Jurkat, Clone E6-1 (cell line): ENCODE data around the gene PDE4D.

Experiments
- DNase-seq: peaks from one replicate; pipeline ENCODE4 v3.0.0-alpha.2; 2011; ENCODE audit warnings: low read depth, low spot score
- H3K4me3 ChIP-seq: 2 replicates; pipeline ENCODE4 v1.5.1; 2011; ENCODE audit warnings: mild to moderate bottlenecking, low read length, control low read depth, moderate library complexity

PDE4D gene

DNA sequence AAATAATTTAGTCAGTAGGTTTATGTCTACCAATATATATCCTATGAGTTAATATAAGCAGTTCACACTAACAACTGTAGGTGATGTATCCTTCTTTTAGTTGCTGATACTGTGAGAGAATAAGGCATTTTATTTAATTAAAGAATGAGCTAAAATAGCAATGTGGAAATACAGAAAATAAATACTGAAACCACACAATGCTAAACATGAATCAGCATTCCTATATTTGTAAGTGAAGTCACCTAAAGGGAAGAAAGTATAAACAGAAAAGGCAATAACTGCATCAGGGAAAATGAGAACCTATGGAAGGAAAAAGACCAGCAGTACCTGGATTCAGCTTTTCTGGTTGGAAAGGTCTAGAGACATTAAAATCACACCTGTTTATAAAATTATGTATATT lies 336.0 kb downstream of the PDE4D start:
- DNase-seq = no peak
- no peak overlapping the region for H3K4me3 ChIP-seq

DNA sequence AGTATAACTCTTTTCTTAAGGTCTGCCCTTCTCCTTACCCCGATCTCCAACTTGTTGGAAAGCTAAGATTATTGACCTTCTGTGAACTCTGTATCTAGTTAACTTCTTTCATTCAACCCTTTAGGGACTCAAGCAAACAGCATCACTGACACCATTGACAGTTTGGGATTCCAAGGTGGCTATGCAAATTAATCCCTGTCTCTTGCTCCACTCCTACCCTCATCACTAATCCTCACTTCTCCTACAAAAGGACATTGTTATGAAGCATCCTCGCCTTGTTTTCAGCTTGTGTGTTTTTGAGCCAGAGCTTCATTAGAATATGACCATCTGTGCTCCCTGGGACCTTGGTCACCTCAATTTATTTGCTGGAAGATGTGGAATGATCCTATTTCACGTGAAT lies 337.9 kb downstream of the PDE4D start:
- H3K4me3 ChIP-seq = no peak overlapping the region
- DNase-seq = no peak

DNA sequence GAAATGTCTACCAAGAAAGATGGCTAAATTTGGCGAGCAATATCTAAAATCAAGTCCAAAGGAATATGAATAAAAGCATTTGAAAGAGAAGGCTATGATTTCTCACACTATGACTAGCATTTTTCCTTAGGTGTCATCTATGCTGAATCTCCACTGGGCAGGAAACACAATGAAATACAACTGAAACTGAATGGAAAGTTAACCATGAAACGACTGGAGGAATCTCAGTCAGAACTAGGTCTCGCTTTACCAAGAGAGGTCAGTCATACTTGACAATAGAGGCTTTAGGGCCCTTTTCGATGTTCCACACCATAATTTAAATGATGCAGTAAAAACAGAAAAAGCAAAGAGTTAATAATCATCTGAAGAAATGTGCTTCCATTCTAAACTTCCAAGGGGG lies 339.0 kb downstream of the PDE4D start:
- no peak for DNase-seq
- no peak overlapping the region for H3K4me3 ChIP-seq

DNA sequence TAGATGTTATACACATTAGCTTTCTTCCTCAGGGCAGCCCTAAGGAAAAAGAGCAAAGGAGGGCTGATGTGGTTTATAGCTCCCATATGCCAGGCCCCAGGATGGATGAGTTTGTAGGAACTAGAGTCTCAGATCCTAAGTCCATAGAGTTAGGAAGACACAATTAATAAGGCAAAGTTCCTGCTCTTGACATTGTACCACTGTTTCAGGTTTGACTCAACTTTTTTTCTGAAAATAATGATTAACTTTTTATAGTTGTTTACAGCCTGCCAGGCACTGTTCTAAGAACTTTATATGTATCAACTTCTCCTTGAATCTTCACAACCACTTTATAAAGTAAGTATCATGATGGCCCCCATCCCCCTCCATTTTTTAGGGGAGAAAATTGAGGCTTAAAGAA lies 339.5 kb downstream of the PDE4D start:
- no peak overlapping the region for H3K4me3 ChIP-seq
- no peak for DNase-seq

DNA sequence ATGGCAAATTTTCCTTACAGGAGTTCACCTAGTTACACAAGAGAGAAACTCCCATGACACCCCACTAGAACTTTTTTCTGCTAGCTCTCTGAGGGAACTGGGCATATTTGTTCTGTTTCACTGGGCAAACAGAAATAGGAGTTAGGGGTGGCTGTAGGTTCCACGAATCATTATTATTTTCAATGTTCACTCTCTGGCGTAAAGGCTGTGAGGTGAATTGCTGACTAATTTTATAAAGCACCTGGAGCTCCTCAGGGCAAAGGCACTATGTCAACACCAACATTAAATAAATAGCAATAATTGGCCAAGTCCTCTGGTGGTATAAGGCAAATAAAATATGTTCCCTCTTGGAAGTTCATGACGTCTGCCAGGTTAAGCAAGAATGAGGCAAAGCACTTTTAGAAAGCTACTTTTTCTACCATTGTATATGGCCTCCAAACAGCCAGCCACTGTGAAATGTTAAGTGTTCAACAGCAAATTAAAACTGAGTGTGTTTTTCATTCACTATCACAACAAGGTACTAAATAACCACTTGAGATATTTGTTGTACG lies 344.6 kb downstream of the PDE4D start:
- no peak for DNase-seq

DNA sequence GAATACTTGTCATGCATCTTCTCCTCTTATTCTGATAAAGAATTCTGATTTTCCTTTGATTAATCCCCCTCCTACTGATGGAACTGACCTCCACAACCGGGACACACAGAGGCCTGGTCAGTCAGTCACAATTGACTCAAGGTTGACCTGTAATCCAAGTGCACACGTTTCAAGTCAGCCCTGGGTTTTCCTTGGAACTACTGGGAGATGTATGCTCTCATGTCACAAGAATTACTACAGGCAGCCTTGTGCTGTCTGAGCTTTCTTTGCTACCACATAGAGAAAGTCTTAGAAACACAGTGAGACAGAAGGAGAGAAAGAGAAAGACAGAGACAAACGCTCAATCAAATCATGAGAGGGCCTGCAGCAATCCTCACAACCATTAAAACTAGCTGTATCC lies 345.8 kb downstream of the PDE4D start:
- no peak overlapping the region for H3K4me3 ChIP-seq
- no peak for DNase-seq

More for the DNA sequence above, 344.6 kb downstream of the PDE4D start:
- H3K4me3 ChIP-seq = no peak overlapping the region

DNA sequence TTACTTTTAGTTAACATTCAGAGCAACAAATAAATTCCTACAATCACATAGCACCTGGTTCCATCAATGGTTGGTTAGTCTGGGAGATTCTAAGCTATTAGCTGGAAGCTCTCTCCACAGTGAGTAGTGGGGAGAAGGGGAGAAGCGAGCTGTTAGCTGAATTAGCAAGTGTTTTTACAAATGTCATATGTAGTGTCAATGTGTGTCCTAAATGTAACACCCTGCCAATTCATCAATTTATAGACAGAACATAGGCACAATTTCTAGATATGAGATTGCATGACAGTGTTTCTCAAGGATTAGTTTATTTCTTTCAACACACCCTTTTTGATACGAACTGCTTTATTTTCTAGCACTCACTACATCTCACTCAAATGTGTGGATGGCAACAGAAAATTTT lies 349.0 kb downstream of the PDE4D start:
- no peak overlapping the region for H3K4me3 ChIP-seq
- DNase-seq = no peak

DNA sequence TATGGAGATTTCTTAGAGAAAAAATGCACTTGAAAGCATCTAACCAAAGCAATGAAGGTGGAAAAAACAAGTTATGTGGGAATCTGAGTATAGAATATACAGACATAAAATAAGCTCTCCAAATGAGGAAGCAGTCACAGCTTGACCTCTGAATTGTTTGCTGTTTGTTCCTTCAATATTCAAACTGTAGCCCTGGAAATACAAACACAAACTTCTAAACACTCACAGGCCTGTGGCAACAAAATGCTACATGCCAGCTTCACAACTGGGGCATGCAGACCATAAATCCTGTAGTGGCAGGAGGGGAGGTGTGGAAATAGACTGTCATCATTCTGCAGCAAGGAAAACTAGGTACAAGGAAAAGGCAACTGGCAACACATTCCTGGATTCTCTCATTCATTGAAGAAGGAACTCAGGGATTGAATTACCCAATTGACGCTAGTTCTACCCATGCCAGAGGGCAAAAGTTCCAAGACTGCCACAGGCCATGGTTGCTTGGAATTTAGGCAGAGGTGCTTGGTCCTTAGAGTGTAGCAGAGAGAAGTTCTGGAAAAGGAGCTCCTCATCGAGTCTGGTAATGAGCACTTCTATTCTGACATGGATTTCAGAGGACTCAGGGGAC lies 349.6 kb downstream of the PDE4D start:
- DNase-seq = no peak
- H3K4me3 ChIP-seq = no peak overlapping the region

DNA sequence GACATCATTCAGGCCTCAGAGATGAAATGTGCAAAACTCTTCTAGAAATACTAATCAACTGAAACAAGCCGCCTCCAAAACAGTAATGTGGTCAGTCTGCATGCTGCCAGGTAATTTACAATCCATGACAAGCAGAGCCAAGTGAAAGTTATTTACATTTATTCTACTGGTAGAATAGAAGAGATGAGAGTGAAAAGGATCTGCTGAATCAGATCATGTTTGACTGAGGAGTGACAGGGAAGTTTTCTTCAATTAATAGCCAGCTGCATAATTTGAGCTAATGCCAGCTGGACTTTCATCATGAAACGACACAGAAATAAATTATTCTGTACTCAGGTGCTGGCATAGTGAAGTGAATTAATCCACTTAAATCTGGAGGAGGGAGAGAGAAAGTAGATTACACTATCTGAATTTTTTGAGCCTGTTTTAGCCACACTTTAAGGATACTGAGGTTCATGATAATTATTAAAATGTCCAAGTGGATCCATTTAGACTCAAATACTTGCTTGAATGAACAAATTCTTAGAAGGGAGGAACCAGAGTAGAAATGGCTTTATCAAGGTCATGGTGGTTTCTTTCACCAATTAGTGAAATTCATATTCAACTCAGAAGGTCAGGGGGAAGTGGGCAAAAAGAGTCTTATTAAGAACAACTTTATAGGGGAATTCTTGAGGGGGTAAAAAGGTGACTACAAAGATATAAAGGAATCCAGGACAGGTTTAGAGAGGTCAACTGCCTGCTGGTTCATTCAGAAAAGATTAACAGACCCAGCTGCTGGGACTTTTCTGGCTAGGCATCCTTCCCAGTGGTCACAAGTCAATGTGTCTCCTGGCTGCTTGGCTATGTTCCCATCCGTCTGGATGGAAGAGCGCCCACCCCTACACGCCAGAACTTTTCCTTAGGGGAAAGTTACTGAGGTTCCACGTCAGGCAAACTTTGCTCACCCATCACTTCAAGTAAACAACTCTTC lies 350.4 kb downstream of the PDE4D start:
- no peak overlapping the region for H3K4me3 ChIP-seq
- no peak for DNase-seq

DNA sequence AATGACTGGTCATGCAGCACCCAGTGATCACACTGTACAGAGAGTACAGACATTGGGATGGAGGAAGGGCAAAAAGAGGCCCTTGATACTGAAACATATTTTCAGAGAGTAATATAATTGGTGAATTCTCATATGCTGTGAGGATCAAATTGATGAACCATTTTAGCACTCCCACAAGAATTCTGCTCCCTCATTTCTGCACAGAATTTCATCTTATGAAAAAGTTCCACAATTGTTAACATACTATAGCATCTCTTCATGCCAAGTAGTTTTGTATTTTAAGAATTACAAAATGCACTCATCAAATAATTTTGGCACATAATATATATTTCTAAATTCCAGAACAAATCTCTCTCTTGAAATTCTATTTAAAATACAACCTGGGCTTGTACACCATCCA lies 351.2 kb downstream of the PDE4D start:
- DNase-seq = no peak

DNA sequence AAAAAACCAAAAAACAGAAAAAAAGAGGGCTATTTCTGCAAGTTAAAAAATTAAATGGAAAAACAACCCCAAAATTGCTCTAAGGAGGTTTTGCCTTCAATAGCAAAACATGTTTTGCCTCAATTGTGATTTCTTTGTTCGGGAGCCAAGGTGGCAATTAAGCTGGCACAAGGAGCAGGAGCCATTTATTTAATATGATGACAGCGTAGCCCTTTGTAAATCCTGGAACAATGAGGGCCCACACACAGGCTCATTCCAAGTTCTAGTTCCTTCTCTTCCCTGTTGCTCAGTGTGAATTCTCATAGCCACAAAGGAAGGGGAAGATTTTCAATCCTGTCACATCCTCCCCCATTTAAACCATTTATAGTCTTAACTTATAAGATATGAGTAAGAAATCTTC lies 353.2 kb downstream of the PDE4D start:
- no peak for DNase-seq

More for the DNA sequence above, 351.2 kb downstream of the PDE4D start:
- H3K4me3 ChIP-seq = no peak overlapping the region

DNA sequence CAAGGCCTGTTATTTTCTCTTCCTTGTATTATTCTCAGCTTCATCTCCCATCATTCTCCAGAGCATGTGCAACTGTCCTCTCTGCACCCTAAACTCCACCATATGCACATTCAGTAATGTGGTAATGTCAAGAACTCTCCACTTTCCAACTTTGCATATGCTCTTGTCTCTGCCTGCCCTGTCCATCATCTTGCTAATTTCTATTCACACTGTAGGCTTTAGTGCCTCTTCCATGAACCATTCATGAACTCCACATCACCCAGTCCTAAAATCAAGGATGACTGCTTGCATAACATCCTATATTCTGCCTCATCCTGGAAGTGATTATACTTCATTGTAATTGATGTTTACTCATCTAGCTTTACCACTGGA lies 354.8 kb downstream of the PDE4D start:
- DNase-seq = no peak
- H3K4me3 ChIP-seq = no peak overlapping the region

More for the DNA sequence above, 353.2 kb downstream of the PDE4D start:
- H3K4me3 ChIP-seq = no peak overlapping the region

DNA sequence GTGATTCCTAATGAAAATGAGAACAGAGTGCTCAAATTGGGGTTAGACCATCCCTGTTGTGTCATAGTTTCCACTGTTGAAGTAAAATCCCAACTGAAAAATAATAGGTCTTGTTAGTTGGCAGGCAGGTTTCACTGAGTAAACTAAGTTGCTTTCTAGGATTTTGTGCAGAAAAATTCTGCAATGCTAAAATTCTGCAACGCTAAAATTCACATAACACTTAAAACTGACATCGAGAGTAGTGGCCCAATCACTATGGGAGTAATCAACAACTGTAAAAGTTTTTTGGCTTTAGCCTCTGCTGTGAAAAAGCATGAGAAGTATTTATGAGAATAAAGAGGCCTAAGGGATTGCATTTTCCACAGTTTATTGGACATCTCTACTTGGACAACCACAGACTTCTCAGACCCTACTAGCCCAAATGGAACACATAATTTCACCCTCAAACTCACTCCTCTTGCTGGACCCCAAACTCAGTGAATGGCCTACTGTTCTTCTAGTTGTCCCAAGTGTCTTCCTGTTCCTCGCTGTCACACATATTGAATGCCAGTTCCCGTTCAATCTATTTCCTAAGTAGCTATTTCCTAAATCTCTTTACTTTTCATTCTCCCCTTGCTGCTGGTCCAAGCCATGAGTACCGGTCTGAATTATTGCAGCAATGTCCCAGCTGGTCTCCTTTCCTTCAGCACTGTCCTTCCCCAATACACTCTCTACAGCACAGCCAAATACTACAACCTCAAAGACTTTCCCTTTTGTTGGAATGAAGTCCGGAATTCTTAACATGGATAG lies 355.4 kb downstream of the PDE4D start:
- DNase-seq = no peak
- no peak overlapping the region for H3K4me3 ChIP-seq

DNA sequence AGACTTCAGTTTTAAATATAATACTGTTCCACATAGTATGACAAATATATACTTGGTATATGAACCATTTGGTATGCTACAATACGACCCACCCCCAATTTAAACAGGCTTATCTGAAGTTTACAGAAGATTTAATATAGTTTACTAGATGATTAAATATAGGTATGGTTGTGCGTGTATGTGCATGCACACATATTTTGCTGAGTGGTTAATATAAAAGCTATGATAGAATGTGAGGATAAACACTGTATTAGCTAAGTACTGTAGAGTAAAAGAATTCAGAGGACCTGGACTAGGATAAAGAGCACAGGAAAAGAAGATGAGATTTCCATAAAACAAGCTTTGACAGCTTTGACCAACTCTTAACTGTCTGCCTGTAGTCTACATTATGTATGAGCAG lies 356.7 kb downstream of the PDE4D start:
- no peak overlapping the region for H3K4me3 ChIP-seq
- no peak for DNase-seq

DNA sequence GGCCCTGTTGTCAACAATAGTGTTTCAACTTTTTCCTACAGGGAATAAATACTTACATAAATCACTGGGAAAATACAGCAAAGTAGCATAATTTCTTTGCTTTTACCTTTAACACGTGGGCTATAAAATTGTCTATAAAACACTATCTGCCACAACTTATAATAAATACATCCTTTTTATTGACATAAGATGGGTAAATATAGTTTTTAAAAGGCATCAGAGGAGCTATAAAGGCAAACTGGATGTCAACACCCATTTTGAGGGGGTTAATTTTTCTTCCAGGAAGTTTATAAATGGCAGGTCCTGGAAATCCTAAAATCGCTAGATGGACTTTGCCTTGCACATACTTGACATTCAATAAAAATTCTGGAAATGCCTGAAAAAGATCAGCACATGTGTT lies 358.0 kb downstream of the PDE4D start:
- H3K4me3 ChIP-seq = no peak overlapping the region
- DNase-seq = no peak

DNA sequence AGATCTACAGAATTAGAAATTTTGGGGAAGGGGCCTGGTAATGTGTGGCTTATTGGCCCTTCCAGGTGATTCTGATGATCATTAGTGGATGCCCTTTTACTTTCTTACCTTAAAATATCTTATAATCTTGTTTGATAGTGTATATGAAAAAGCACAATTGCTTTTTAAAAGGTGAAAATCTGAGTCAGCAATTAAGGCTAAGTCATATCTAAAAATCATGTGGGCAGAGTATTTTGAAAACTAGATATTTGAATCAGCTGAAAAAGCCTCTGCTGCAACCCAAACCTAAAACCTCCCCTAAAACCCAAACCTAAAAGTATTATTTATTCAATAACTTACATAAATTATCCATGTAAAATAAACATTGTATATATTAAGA lies 359.8 kb downstream of the PDE4D start:
- no peak overlapping the region for H3K4me3 ChIP-seq
- DNase-seq = no peak

DNA sequence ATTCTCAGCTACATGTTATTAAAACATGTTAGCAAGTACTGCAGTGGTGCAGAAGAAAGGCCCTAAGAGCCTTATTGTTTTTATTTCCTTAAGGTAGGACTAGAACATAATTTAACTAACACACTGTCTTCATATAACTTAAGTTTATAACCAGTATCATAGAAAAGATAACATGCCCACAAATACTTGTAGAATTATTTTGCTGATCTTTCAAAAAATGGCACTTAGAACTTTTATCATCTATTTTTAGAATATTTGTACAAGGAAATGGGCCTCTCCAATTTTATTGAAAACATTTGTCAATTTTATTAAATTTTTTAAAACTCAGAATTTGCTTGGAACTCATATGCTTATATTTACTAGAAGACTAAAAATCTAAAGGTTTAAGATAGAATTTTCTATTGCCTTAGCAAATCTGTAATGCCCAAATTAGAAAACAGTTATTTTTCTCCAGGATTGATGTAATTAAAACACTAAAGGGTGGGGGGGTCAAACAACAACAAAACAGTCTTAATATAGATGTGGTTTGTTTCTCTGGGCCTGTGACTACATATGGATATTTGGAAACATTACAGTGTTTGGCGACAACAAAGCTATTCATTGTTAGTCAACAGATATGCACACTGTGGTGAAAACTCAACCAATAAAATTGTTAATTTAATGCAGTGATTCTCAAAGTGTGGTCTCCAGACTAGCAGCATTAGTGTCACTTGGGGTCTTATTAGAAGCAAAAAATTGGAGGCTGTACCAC lies 360.4 kb downstream of the PDE4D start:
- H3K4me3 ChIP-seq = no peak overlapping the region
- DNase-seq = no peak

DNA sequence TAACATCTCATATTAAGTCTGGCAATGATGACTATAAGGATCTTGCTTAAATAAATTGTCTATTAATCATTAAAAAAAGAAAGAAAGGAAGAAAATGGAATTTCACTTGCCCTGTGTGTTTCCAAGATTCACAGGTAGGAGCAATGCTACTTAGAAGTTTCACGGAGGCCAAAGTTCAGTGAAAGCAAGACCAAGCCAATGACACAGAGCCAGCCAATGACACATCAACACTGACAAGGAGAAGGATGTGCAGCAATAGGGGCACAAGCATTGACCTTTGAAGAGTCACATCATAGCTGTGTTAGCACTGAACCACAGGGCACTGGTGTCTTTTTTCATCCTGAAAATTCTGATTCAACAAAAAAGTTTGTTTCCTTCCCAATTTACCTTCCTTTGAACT lies 364.3 kb downstream of the PDE4D start:
- DNase-seq = no peak
- no peak overlapping the region for H3K4me3 ChIP-seq
